Kasumi-1 (cell line): ENCODE measurements around the gene RASA3.
A peak's percentile ranks its signal among the peaks of the same experiment; 100 is the strongest.
"Not testable (repeated sequence)": the region's sequence is repeated elsewhere in the genome, so short reads cannot be mapped to it uniquely, and the experiment has no call there.

Experiments used
- DNase-seq, 2 experiments: peaks; one replicate each; lab custom pipeline; 2025; lab: John Stamatoyannopoulos, UW

Gene RASA3

DNA sequence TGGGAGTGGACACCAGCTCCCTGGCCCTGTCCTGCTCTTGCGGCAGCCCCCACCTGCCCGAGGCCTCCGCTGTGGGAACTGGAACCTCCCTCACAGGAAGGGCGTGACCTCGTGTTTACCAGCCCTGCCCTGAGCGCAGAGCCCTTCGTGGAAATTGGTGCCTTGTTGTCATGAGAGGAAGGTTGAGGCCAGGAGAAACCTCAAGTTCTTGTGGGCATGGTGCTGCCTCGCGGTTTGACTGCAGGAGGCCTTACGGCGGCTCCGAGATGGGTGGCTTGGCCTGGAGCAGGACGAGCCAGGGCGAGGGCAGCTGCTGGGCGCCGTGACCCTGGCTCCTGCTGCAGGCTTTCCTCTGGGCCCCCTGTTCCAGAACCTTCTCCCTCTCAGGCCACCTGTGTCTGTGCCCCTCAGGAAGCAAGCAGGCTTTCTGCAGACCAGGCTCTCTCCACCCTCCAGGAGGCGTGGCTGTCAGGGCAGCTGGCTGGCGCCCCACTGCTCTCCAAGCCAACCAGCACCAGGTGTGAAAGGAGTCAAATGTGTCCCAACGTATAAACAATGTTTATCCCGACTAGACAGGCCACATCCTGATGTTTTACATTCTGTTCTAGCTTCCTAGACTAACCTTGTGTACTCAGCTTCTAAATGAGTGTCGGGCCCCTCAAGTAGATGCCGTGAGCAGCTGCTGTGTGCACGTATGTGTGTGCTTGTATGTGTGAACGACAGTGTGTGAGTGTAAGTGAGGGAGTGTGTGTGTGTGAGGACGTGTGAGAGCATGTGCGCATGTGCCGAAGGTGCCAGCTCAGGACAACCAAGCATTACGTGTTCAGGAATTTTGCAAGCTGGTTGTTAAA, 10.4 kb upstream of the RASA3 start:
- DNase-seq, result no peak

DNA sequence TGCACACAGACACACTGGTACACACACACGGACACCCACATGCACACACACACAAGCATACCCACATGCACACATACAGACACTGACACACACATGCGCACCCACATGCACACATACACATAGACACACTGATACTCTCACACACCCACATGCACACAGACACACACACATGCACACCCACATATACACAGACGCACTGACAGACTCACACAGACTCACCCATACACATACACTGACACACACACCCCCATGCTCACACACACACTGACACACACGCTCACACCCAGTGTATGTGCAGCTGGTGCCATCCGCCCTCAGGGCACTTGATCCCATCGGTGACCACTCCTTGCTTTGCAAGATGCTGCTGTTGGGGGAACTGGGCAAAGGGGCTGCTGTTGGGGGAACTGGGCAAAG, 9.7 kb upstream of the RASA3 start:
- DNase-seq, result no peak

- DNase-seq, result no peak
These were observed 9.0 kb upstream of the RASA3 start for GRCh38 chr13:114141261-114141996.

- DNase-seq, result no peak
These were observed 8.5 kb upstream of the RASA3 start for GRCh38 chr13:114140906-114141250.

DNA sequence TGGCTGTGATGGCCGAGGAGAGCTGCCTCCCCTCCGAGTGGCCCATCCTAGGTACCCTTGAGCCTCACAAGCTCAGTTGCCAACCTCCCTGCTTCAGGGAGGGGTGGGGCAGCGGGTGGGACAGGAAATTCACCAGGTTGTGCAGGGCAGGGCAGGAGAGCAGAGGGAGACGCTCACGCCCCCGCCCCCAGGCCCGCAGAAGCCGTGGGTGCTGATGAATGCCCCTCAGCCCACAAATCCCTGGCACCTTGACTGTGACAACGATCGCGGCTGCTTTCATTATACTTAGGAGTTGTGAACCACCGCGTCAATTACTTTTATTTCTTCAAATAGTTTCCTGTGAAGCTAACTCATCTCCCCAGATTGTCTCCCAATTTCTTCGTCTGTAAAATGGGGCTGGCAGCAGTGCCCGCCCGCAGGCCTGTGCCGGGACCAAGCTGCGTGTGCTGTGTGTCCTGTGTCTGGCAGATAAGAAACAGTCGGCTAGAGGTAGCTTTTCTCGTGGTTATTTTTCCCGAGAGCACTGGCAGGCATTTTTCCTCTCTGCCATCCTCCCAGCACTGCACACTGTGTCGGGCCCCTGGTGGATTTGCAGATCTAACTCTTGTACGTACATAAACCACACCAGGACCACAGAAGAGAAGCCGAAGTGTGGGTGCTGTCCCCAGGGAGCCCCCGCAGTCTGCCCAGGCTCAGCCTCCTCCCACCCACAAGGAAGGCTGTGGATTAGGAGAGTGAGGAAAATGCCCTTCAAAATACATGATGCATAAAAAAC, 7.9 kb upstream of the RASA3 start:
- DNase-seq, result no peak

DNA sequence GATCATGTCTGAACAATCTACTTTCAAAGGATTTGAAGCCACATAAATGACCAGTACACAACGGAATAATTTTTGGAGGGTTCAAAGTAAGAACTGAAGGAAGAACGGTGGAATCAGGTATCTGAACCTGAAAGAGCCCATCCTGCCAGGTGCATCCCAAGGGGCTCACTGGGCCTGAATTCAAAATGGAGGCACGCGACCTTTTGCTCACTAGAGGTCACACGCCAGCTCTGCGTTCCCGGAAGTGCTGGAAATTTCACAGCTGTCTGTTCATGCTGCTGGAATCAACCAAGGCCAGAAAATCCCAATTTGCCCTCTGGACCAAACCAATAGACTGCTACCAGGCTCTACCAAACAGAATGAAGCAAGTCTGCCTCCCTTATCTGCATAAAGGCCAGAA, 4.2 kb upstream of the RASA3 start:
- no peak for DNase-seq

GRCh38 chr13:114135731-114136171, 3.3 kb upstream of the RASA3 start:
- no peak for DNase-seq

GRCh38 chr13:114134944-114135610, 2.7 kb upstream of the RASA3 start:
- no peak for DNase-seq

GRCh38 chr13:114134111-114134943, 1.9 kb upstream of the RASA3 start:
- DNase-seq, result peak; percentile 22 to 39

GRCh38 chr13:114133552-114133951, 1.1 kb upstream of the RASA3 start:
- not testable (repeated sequence) for DNase-seq

- DNase-seq, result not testable (repeated sequence)
These were observed 703 bp upstream of the RASA3 start for GRCh38 chr13:114133126-114133525.

GRCh38 chr13:114131583-114132418, 622 bp downstream of the RASA3 start:
- no peak for DNase-seq

GRCh38 chr13:114130837-114131582, 1.4 kb downstream of the RASA3 start:
- DNase-seq, result peak; percentile 95 to 96

GRCh38 chr13:114130131-114130836, 2.1 kb downstream of the RASA3 start:
- DNase-seq, result no peak

- DNase-seq, result peak; percentile 49 to 59
These were observed 2.8 kb downstream of the RASA3 start for GRCh38 chr13:114129649-114130062.

GRCh38 chr13:114128624-114129522, 3.5 kb downstream of the RASA3 start:
- peak; percentile 77 to 83 for DNase-seq

GRCh38 chr13:114128348-114128623, 4.1 kb downstream of the RASA3 start:
- no peak for DNase-seq
